ENCODE results near the gene MND1. TPM values are rescaled to one million over a fixed set of nuclear protein-coding genes. Genes with fewer than 3 reads are reported as not detected.
"Not testable (repeated sequence)": the region's sequence is repeated elsewhere in the genome, so short reads cannot be mapped to it uniquely, and the experiment has no call there.

MND1 gene
- total RNA-seq, 1 donor from 2014 or later: 9.7 TPM

DNA sequence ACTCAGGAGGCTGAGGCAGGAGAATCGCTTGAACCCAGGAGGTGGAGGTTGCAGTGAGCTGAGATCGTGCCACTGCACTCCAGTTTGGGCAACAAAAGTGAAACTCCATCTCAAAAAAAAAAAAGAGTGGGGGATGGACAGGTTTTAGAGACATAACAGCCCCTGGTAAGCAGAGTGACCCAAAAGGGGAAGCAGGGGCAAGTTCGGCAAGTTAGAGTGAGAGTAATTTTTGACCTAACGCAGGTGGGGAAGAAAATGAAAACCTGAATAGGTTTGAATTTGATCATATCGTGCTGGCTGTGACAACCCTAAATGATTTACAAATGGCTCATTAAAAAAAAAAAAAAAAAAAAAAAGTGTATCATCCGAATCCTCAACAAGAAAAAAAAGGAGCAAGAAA lies 96.0 kb downstream of the MND1 start:
- no peaks in the 10 kb centered on the region for H3K9me3 Mint-ChIP-seq (ENCODE audit: low read depth)
- TF ChIP-seq, protein P1, sequence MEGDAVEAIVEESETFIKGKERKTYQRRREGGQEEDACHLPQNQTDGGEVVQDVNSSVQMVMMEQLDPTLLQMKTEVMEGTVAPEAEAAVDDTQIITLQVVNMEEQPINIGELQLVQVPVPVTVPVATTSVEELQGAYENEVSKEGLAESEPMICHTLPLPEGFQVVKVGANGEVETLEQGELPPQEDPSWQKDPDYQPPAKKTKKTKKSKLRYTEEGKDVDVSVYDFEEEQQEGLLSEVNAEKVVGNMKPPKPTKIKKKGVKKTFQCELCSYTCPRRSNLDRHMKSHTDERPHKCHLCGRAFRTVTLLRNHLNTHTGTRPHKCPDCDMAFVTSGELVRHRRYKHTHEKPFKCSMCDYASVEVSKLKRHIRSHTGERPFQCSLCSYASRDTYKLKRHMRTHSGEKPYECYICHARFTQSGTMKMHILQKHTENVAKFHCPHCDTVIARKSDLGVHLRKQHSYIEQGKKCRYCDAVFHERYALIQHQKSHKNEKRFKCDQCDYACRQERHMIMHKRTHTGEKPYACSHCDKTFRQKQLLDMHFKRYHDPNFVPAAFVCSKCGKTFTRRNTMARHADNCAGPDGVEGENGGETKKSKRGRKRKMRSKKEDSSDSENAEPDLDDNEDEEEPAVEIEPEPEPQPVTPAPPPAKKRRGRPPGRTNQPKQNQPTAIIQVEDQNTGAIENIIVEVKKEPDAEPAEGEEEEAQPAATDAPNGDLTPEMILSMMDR (IDR thresholded peaks at IDR 0.05; ENCODE audit: unreplicated experiment): no peak

DNA sequence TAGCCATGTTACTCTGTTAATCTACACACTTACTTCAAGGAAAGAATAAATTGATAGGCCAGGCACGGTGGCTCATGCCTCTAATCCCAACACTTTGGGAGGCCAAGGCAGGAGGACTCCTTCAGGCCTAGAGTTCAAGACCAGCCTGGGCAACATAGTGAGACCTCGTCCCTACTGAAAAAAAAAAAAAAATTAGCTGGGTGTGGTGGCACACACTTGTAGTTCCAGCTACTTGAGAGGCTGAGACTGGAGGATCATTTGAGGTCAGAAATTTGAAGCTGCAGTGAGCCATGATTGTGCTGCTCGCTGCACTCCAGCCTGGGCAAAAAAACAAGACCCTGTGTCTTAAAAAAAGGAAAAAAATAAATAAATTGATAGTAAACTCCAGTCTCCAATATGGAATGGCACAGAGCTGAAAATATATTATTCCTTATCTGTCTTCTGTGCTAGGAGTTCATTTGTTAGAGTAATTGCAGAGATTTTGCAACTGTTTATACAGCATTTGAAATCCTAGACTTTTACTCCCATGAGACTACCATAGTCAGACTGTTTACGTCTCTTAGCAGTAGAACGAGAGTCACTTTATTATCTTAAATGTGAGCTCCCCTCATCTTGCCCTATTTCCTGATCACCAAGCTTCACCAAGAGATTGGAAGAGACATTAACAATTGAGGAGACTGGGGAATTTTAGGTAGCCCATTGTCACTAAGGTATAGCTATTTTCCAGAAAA lies 102.9 kb downstream of the MND1 start:
- no peak overlapping the region for H3K27ac Mint-ChIP-seq
- TF ChIP-seq, protein P1 (IDR thresholded peaks at IDR 0.05; ENCODE audit: unreplicated experiment): no peak
- no peak for DNase-seq (ENCODE audit: low spot score, unreplicated experiment)
- H3K4me3 Mint-ChIP-seq (ENCODE audit: low read depth): no peak overlapping the region
- H3K9me3 Mint-ChIP-seq (ENCODE audit: low read depth): no peaks in the 10 kb centered on the region
- no peaks in the 10 kb centered on the region for H3K36me3 Mint-ChIP-seq (ENCODE audit: insufficient read depth)
- H3K4me1 Mint-ChIP-seq (ENCODE audit: low read depth): peaks cover 8% of the 10 kb centered on the region
- peaks cover 20% of the 10 kb centered on the region for H3K27me3 Mint-ChIP-seq

More for the DNA sequence above, 96.0 kb downstream of the MND1 start:
- Mint-ChIP-seq H3K36me3 (ENCODE audit: insufficient read depth) (no peaks in the 10 kb centered on the region), H3K27ac (no peak overlapping the region), H3K4me3 (ENCODE audit: low read depth) (no peak overlapping the region), H3K27me3 (peaks cover 6% of the 10 kb centered on the region), H3K4me1 (ENCODE audit: low read depth) (no peaks in the 10 kb centered on the region)
- no peak for DNase-seq (ENCODE audit: low spot score, unreplicated experiment)

DNA sequence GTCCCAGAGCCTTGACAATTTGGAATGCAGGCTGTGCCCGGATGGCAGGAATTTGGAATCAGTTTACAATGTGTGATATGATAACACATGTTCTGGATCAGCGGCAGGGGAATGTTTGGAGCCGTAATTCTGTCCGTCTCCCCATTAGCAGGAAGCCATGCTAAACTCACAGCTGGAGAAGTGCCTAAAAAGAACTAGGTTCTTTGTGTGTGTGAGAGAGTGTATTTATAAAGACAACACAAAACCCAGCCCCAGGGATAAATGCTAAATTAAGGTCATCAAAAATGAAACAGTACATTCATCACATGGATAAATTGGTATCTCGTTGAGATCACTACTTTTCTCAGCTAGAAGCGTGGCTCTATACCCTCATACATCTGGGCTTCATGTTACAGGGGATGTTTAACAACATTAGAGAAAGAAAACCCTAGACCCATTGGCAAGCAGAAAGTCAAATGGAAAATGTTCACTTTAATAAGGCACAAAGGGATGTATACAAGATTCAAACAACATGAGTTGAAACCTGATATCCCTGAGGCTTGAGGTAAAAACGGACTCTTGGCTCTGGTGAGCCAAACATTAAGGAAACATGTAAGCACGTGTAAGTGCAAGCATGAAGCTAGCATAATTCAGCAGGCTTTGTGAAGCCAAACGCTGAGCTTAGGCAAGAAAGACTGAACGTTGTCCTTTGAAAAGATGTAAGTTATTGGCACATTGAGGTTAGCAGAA lies 103.7 kb downstream of the MND1 start:
- Mint-ChIP-seq H3K27ac (no peak overlapping the region), H3K27me3 (peaks cover 16% of the 10 kb centered on the region), H3K9me3 (ENCODE audit: low read depth) (no peaks in the 10 kb centered on the region), H3K36me3 (ENCODE audit: insufficient read depth) (no peaks in the 10 kb centered on the region), H3K4me1 (ENCODE audit: low read depth) (peaks cover 14% of the 10 kb centered on the region), H3K4me3 (ENCODE audit: low read depth) (no peak overlapping the region)
- no peak for DNase-seq (ENCODE audit: low spot score, unreplicated experiment)
- TF ChIP-seq, protein P1 (IDR thresholded peaks at IDR 0.05; ENCODE audit: unreplicated experiment): no peak

DNA sequence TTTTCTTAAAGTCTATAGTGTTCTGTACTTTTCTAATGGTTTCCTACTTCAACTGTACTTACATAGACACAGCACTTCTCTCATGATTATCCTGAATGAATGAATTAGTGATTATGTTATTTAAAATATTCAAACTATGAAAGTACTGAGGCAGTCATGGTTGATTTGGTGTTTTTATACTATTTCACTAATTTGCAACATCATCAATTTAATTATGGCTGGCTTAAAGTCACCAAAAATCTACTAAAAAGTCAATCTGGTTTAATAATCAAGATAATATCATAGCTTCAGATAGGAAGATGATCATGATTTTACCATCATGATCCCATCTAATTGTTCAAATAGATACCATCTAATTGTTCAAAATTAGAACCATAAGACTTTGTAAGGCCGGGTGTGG lies 104.8 kb downstream of the MND1 start:
- H3K36me3 Mint-ChIP-seq (ENCODE audit: insufficient read depth): no peaks in the 10 kb centered on the region
- no peaks in the 10 kb centered on the region for H3K9me3 Mint-ChIP-seq (ENCODE audit: low read depth)
- peaks cover 14% of the 10 kb centered on the region for H3K27me3 Mint-ChIP-seq
- no peak for DNase-seq (ENCODE audit: low spot score, unreplicated experiment)
- H3K4me1 Mint-ChIP-seq (ENCODE audit: low read depth): peaks cover 17% of the 10 kb centered on the region
- TF ChIP-seq, protein P1 (IDR thresholded peaks at IDR 0.05; ENCODE audit: unreplicated experiment): no peak
- no peak overlapping the region for H3K27ac Mint-ChIP-seq
- H3K4me3 Mint-ChIP-seq (ENCODE audit: low read depth): no peak overlapping the region

DNA sequence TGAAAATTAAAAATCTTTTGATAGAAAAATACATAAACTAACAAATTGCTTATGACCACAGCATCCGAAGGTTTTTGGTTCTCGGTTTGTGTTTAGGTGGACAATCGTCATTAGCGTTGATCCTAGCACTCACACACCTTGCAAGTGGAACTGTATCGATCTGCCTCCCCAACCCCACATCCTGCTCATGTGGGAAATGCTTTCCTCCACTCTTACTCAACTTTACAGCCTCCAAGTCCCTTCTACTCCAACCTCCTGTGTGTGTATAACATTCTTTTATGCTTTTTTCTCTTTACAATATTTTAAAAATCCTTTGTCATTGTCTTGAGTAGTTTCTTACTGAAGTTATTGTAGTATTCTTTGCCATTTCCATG lies 106.0 kb downstream of the MND1 start:
- TF ChIP-seq, protein P1 (IDR thresholded peaks at IDR 0.05; ENCODE audit: unreplicated experiment): no peak
- Mint-ChIP-seq H3K4me3 (ENCODE audit: low read depth) (no peak overlapping the region), H3K27ac (no peak overlapping the region), H3K9me3 (ENCODE audit: low read depth) (no peaks in the 10 kb centered on the region), H3K36me3 (ENCODE audit: insufficient read depth) (no peaks in the 10 kb centered on the region), H3K4me1 (ENCODE audit: low read depth) (peaks cover 17% of the 10 kb centered on the region), H3K27me3 (peaks cover 14% of the 10 kb centered on the region)
- DNase-seq (ENCODE audit: low spot score, unreplicated experiment): no peak

DNA sequence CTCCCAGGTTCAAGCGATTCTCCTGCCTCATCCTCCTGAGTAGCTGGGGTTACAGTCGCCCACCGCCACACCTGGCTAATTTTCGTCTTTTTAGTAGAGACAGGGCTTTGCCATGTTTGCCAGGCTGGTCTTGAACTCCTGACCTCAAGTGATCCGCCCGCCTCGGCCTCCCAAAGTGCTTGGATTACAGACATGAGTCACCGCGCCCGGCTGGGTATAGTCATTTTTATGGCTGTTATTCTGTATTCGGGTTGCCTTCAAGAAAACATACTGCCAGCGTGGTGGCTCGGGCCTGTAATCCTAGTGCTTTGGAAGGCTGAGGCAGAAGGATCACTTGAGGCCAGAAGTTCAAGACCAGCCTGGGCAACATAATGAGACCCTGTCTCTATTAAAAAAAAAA lies 106.7 kb downstream of the MND1 start:
- peaks cover 14% of the 10 kb centered on the region for H3K27me3 Mint-ChIP-seq

More for the DNA sequence above, 106.7 kb downstream of the MND1 start:
- H3K4me1 Mint-ChIP-seq (ENCODE audit: low read depth): peaks cover 17% of the 10 kb centered on the region
- H3K9me3 Mint-ChIP-seq (ENCODE audit: low read depth); DNase-seq (ENCODE audit: low spot score, unreplicated experiment); H3K27ac Mint-ChIP-seq; H3K36me3 Mint-ChIP-seq (ENCODE audit: insufficient read depth); H3K4me3 Mint-ChIP-seq (ENCODE audit: low read depth): not testable (repeated sequence)

Data from progenitor cell of endocrine pancreas (in vitro differentiated cells).